Stomach (tissue), 9 donors: ENCODE measurements around the gene FIZ1. TPM values are rescaled to one million over a fixed set of nuclear protein-coding genes. Genes with fewer than 3 reads are reported as not detected.

Experiments
- DNase-seq, 2 donors: peaks; one replicate each; pipeline versions ENCODE4 v3.0.0 to v3.0.0-alpha.2; 2013 to 2019
- H3K27ac ChIP-seq, 5 donors: fragments of 200-600 bp in 4 of 5; sonication (generic) in 4 of 5; one replicate each; pipeline ENCODE4 v1.5.1; 2013 to 2019; ENCODE audit warnings: mild to moderate bottlenecking in 1 of 5, moderate library complexity in 1 of 5
- H3K27me3 ChIP-seq, 3 donors: fragments of 200-600 bp; sonication (generic); one replicate each; pipeline ENCODE4 v1.5.1; 2017 to 2019; ENCODE audit warnings: mixed run types in 1 of 3
- H3K36me3 ChIP-seq, 4 donors: fragments of 200-600 bp; sonication (generic); 1 replicate in 3 of 4; 2 replicates in 1 of 4; pipeline ENCODE4 v1.5.1; 2016 to 2019
- H3K4me1 ChIP-seq, 4 donors: fragments of 200-600 bp; sonication (generic); one replicate each; pipeline ENCODE4 v1.5.1; 2016 to 2019
- H3K4me3 ChIP-seq, 4 donors: fragments of 200-600 bp; sonication (generic) in 3 of 4; one replicate each; pipeline ENCODE4 v1.5.1; 2016 to 2019; ENCODE audit warnings: mild to moderate bottlenecking in 1 of 4
- H3K9me3 ChIP-seq, 4 donors: fragments of 200-600 bp; sonication (generic); one replicate each; pipeline ENCODE4 v1.5.1; 2016 to 2019
- EP300 ChIP-seq: sonication (generic); formaldehyde crosslinking; IDR thresholded peaks from one replicate; pipeline ENCODE4 v1.6.1; 2017; ENCODE audit warnings: antibody characterized with exemption
- POLR2A ChIP-seq, 4 donors: fragments of 450-650 bp; IDR thresholded peaks; one replicate each; pipeline ENCODE4 v1.6.1; 2016; ENCODE audit warnings: antibody characterized with exemption in 4 of 4, control low read depth in 2 of 4, mild to moderate bottlenecking in 1 of 4, moderate library complexity in 1 of 4
- POLR2AphosphoS5 ChIP-seq, 3 donors: sonication (generic); formaldehyde crosslinking; IDR thresholded peaks; one replicate each; pipeline ENCODE4 v1.6.1; 2016; ENCODE audit warnings: antibody characterized with exemption in 3 of 3
- WGBS, 5 donors: extraction: QIAGEN DNeasy Blood & Tissue Kit in 3 of 5; methylation state at CpG; one replicate each; pipeline versions ENCODE4 v1.1.5 to v1.1.7; 2013 to 2018; 5-methylcytosine and 5-hydroxymethylcytosine counted together
- intact Hi-C: fragments of 100-400 bp; cut with DNase I; formaldehyde crosslinking; loops from one replicate; pipeline ENCODE4 v1.15.1; 2023; ENCODE audit warnings: low total_unique reads
- polyA plus RNA-seq, 3 donors: library from polyadenylated mRNA; stranded (reverse); fragments of 200-250 nt; gene quantifications; one replicate each; pipeline ENCODE4 v1.2.3, GENCODE V29; 2013
- total RNA-seq, 5 donors: library from RNA; depleted of rRNA; stranded (reverse); fragments of >200 nt; gene quantifications; one replicate each; pipeline versions ENCODE4 v1.1.0 to v1.2.3, GENCODE V29; 2014 to 2016
- TF ChIP-seq, protein P1 (sequence below), 7 experiments: fragments of 450-650 bp in 4 of 7; fragments of 200-600 bp in 3 of 7; sonication (generic) in 3 of 7; IDR thresholded peaks; one replicate each; pipeline ENCODE4 v1.5.1; 2016 to 2019; ENCODE audit warnings: antibody characterized with exemption in 7 of 7, control low read depth in 2 of 7, mild to moderate bottlenecking in 1 of 7
- donor health status: healthy with polysubstance abuse.
- donor health status: Bipolar disorder and iron deficiency.
- donor health status: healthy.

Gene FIZ1
- total and polyA plus RNA-seq, 8 donors, result 4.0 to 16.8 (median 8.7) TPM; not detected in 1

- 0 to 2% (median 1%) methylated on average over 31 to 89 of the region's 89 CpGs for WGBS, 5 donors
- Histone ChIP-seq H3K27me3 (peaks cover 0 to 6% (median 0%) of the 10 kb centered on the region in 3 donors), H3K36me3 (peaks cover 11 to 22% (median 14%) of the 10 kb centered on the region in 4 donors), H3K27ac (peak within 1 kb of the TSS; percentile 89 to 97 (median 95)), H3K4me3 (peak within 1 kb of the TSS; percentile 74 to 98 (median 97)), H3K4me1 (peaks cover 51 to 90% (median 87%) of the 10 kb centered on the region in 4 donors), H3K9me3 (no peaks in the 10 kb centered on the region)
- no peak for TF ChIP-seq EP300
- TF ChIP-seq POLR2AphosphoS5 (IDR thresholded peaks at IDR 0.05), result peak in 2 of 3 donors; percentile 13 to 33
- DNase-seq, result peak; percentile 63 to 89
- intact Hi-C loops, result no loop called here
Measured at GRCh38 chr19:55640577-55641425, 41.5 kb upstream of the FIZ1 start, which contains the start of gene ZNF580. ZNF580 (plus strand) TSS chr19:55641002; CDS start chr19:55642509, 1,507 bp downstream.

GRCh38 chr19:55640043-55640576 lies 40.8 kb upstream of the FIZ1 start:
- H3K27ac ChIP-seq, result peak overlapping the region; percentile 89 to 97 (median 95)
- intact Hi-C loops, result no loop called here
- H3K9me3 ChIP-seq, result no peaks in the 10 kb centered on the region
- H3K4me1 ChIP-seq, result peaks cover 54 to 92% (median 89%) of the 10 kb centered on the region in 4 donors
- peak; percentile 71 to 91 for DNase-seq
- peaks cover 7 to 15% (median 7%) of the 10 kb centered on the region in 4 donors for H3K36me3 ChIP-seq
- WGBS, 5 donors, result 13 to 17% (median 16%) methylated on average over 29 to 38 of the region's 38 CpGs
- H3K27me3 ChIP-seq, result peaks cover 0 to 6% (median 0%) of the 10 kb centered on the region in 3 donors
- peak overlapping the region; percentile 74 to 98 (median 97) for H3K4me3 ChIP-seq
- TF ChIP-seq POLR2AphosphoS5 (IDR thresholded peaks at IDR 0.05), result peak in 1 of 3 donors; percentile 58
- TF ChIP-seq POLR2A (IDR thresholded peaks at IDR 0.05), result no peak
- TF ChIP-seq, protein P1, sequence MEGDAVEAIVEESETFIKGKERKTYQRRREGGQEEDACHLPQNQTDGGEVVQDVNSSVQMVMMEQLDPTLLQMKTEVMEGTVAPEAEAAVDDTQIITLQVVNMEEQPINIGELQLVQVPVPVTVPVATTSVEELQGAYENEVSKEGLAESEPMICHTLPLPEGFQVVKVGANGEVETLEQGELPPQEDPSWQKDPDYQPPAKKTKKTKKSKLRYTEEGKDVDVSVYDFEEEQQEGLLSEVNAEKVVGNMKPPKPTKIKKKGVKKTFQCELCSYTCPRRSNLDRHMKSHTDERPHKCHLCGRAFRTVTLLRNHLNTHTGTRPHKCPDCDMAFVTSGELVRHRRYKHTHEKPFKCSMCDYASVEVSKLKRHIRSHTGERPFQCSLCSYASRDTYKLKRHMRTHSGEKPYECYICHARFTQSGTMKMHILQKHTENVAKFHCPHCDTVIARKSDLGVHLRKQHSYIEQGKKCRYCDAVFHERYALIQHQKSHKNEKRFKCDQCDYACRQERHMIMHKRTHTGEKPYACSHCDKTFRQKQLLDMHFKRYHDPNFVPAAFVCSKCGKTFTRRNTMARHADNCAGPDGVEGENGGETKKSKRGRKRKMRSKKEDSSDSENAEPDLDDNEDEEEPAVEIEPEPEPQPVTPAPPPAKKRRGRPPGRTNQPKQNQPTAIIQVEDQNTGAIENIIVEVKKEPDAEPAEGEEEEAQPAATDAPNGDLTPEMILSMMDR (IDR thresholded peaks at IDR 0.05), result peak in 5 of 7 experiments; percentile 15 to 57 (median 28)

DNA sequence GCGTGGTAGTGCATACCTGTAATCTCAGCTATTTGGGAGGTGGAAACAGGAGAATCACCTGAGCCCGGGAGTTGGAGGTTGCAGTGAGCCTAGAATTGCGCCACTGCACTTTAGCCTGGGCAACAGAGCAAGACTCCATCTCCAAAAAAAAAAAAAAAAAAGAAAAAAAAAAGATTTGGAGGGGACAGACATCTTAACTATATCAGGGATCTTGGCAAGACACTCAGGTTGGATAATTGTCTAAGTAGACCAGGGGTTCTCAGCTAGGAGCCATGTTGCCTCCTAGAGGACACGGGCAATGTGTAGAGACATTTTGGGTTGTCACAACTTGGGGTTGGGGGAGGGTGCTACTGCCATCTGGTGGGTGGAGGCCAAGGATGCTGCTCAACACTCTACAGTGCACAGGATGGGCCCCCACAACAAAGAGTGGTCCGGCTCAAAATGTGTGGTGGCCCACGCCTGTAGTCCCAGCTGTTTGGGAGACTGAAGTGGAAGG lies 39.6 kb upstream of the FIZ1 start:
- peak overlapping the region in 2 of 5 donors; percentile 97 for H3K27ac ChIP-seq
- no peak overlapping the region for H3K4me3 ChIP-seq
- 81 to 89% (median 89%) methylated on average over 6 of the region's 6 CpGs for WGBS, 5 donors
- intact Hi-C loops, result no loop called here
- peak in 1 of 2 donors; percentile 67 for DNase-seq
- H3K27me3 ChIP-seq, result peaks cover 0 to 6% (median 0%) of the 10 kb centered on the region in 3 donors
- peaks cover 0 to 8% (median 0%) of the 10 kb centered on the region in 4 donors for H3K36me3 ChIP-seq
- H3K9me3 ChIP-seq, result no peaks in the 10 kb centered on the region
- H3K4me1 ChIP-seq, result peaks cover 49 to 87% (median 83%) of the 10 kb centered on the region in 4 donors
- TF ChIP-seq, protein P1 (IDR thresholded peaks at IDR 0.05), result peak in 1 of 7 experiments; percentile 35
- no peak for TF ChIP-seq EP300

DNA sequence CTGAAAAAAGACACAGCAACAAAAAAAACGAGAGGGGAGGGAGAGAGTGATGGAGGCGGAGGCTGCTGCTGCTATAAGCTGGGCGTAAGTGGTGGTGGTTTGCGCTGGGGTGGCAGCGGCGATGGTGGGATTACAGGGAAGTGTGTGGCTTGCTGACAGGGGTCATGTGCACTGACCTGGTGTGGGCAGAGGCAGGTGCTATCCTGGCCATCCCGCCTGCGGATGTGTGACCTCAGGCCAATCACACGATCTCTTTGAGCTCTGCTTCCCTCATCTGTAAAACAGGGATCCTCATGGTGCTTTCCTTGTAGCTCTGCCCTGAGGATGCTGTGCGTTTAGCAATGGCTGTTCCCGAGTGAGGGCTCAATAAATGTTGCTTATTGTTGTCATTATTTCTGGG lies 38.2 kb upstream of the FIZ1 start:
- intact Hi-C loops, result no loop called here
- no peak for TF ChIP-seq POLR2AphosphoS5 (IDR thresholded peaks at IDR 0.05)
- TF ChIP-seq, protein P1 (IDR thresholded peaks at IDR 0.05), result no peak
- no peak for TF ChIP-seq POLR2A (IDR thresholded peaks at IDR 0.05)
- no peak for TF ChIP-seq EP300
- Histone ChIP-seq H3K27ac (no peak overlapping the region), H3K4me1 (peaks cover 42 to 81% (median 76%) of the 10 kb centered on the region in 4 donors), H3K9me3 (no peaks in the 10 kb centered on the region), H3K27me3 (peaks cover 0 to 2% (median 0%) of the 10 kb centered on the region in 3 donors), H3K36me3 (peaks cover 0 to 8% (median 0%) of the 10 kb centered on the region in 4 donors), H3K4me3 (no peak overlapping the region)
- no peak for DNase-seq
- whole genome bisulfite sequencing, 5 donors, result 76 to 81% (median 79%) methylated on average over 11 of the region's 11 CpGs
